Neural cell (in vitro differentiated cells): ENCODE data around the gene AQP5. TPM values are rescaled to one million over a fixed set of nuclear protein-coding genes. Genes with fewer than 3 reads are reported as not detected.

Experiments
- H2AFZ ChIP-seq: fragments of 200-600, 300-800 bp; sonication (generic), shearing (Covaris generic); 2 replicates; pipeline ENCODE4 v1.6.0; 2014; ENCODE audit warnings: low read depth, mild to moderate bottlenecking, antibody characterized with exemption, low read length, moderate library complexity
- H3F3A ChIP-seq: fragments of 200-600 bp; shearing (Covaris generic); 2 replicates; pipeline ENCODE4 v1.6.1; 2016; ENCODE audit warnings: mild to moderate bottlenecking, moderate library complexity, mixed read lengths, antibody characterized with exemption, low read length; ENCODE audit not compliant: insufficient read depth, poor library complexity, severe bottlenecking
- H3K27ac ChIP-seq: fragments of 200-600, 300-800 bp; sonication (generic), shearing (Covaris generic); 2 replicates; pipeline ENCODE4 v1.5.1; 2014; ENCODE audit warnings: mild to moderate bottlenecking, low read length, moderate library complexity
- H3K27me3 ChIP-seq: fragments of 300-800, 200-600 bp; sonication (generic), shearing (Covaris generic); 2 replicates; pipeline ENCODE4 v1.6.0; 2014; ENCODE audit warnings: mild to moderate bottlenecking, low read depth, low read length, moderate library complexity; ENCODE audit not compliant: insufficient read depth
- H3K36me3 ChIP-seq: fragments of 300-800, 200-600 bp; sonication (generic), shearing (Covaris generic); 2 replicates; pipeline ENCODE4 v1.5.1; 2014; ENCODE audit warnings: mild to moderate bottlenecking, antibody characterized with exemption, low read length, moderate library complexity; ENCODE audit not compliant: insufficient read depth
- H3K4me2 ChIP-seq: fragments of 300-800, 200-600 bp; sonication (generic), shearing (Covaris generic); 2 replicates; pipeline ENCODE4 v1.6.0; 2014; ENCODE audit warnings: mild to moderate bottlenecking, low read length
- H3K4me3 ChIP-seq: fragments of 300-800, 200-600 bp; sonication (generic), shearing (Covaris generic); 2 replicates; pipeline ENCODE4 v1.5.1; 2014; ENCODE audit warnings: mild to moderate bottlenecking, low read length, moderate library complexity
- H3K79me2 ChIP-seq: fragments of 200-600 bp; shearing (Covaris generic); replicated peaks from 2 replicates; pipeline ENCODE4 v1.6.0; 2014; ENCODE audit warnings: mild to moderate bottlenecking, low read length, moderate library complexity; ENCODE audit not compliant: insufficient read depth
- H3K9ac ChIP-seq: fragments of 300-800, 200-600 bp; sonication (generic), shearing (Covaris generic); 2 replicates; pipeline ENCODE4 v1.6.1; 2016; ENCODE audit warnings: mild to moderate bottlenecking, low read length, mixed read lengths
- H3K9me2 ChIP-seq: fragments of 200-600 bp; shearing (Covaris generic); 2 replicates; pipeline ENCODE4 v1.6.1; 2016; ENCODE audit warnings: mild to moderate bottlenecking, low read length, mixed read lengths; ENCODE audit not compliant: insufficient read depth
- H3K9me3 ChIP-seq: fragments of 200-600, 300-800 bp; sonication (generic), shearing (Covaris generic); 2 replicates; pipeline ENCODE4 v1.6.1; 2016; ENCODE audit warnings: mild to moderate bottlenecking, mixed run types, low read length, moderate library complexity, mixed read lengths
- H4K20me1 ChIP-seq: fragments of 200-600 bp; shearing (Covaris generic); 2 replicates; pipeline ENCODE4 v1.6.1; 2016; ENCODE audit warnings: mild to moderate bottlenecking, mixed run types; ENCODE audit not compliant: insufficient read depth
- CTCF ChIP-seq: fragments of 450-650 bp; IDR thresholded peaks from 2 replicates; pipeline ENCODE4 v1.5.1; 2014; ENCODE audit warnings: antibody characterized with exemption, mild to moderate bottlenecking, moderate library complexity; ENCODE audit not compliant: poor library complexity, severe bottlenecking
- EZH2 ChIP-seq: fragments of 200-600, 300-800 bp; shearing (Covaris generic), sonication (generic); IDR thresholded peaks from 2 replicates; pipeline ENCODE4 v1.6.1; 2014; ENCODE audit warnings: antibody characterized with exemption, low read length, borderline replicate concordance, mild to moderate bottlenecking; ENCODE audit not compliant: insufficient read depth, poor library complexity, severe bottlenecking
- POLR2AphosphoS5 ChIP-seq: IDR thresholded peaks from 2 replicates; pipeline ENCODE4 v1.6.1; 2012
- RAD21 ChIP-seq: fragments of 450-650 bp; conservative IDR thresholded peaks from 2 replicates; pipeline ENCODE4 v1.6.1; 2014; ENCODE audit warnings: antibody characterized with exemption, mild to moderate bottlenecking, moderate library complexity
- REST ChIP-seq: IDR thresholded peaks from 2 replicates; pipeline ENCODE4 v1.6.1; 2012; ENCODE audit warnings: borderline replicate concordance
- TAF1 ChIP-seq: IDR thresholded peaks from 2 replicates; pipeline ENCODE4 v1.6.1; 2012; ENCODE audit warnings: low read depth
- polyA plus RNA-seq: library from polyadenylated mRNA; depleted of rRNA; stranded (reverse); fragments of >200 nt; gene quantifications from 2 replicates; pipeline ENCODE4 v1.2.3, GENCODE V29; 2014

AQP5 gene
- polyA plus RNA-seq, 1 donor from 2014 or later: not detected

DNA sequence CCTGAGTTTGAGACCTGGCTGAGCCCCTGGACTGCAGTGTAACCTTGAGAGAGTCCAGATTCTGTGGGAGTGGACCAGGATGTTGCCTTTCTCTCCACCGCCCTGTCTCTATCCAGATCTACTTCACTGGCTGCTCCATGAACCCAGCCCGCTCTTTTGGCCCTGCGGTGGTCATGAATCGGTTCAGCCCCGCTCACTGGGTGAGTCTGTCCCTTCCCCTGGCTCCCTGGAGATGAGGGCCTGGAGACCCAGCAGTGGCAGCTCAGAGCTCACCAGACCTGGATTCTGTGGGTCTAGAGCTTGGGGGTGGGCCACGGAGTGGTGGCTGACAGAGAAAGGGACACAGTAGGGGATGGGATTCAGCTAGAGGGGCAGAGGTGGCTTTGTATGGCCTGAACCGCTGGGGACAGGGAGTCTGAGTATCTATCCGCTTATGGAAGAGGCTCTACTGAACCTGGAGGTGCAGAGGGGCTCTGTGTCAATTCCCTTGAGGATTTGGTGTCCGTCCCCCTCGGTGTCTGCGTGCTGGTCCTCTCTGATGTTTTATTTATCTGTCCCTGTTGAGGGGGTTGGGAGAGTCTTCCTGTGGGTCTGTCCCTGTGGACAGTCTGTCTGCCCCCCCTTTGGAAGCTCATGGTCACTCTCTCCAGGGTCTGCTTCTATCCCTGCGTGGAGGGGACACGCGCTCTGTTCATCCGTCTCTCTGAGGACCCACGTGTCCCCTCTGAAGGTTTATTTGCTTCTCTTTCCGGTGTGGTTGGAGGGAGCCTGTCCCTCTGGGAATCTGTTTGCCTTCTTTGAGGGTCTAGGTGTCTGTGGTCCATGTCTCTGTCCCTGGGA, 2.5 kb downstream of the AQP5 start:
- no peaks in the 10 kb centered on the region for H3F3A ChIP-seq
- peaks cover 32% of the 10 kb centered on the region for H3K27me3 ChIP-seq
- H3K79me2 ChIP-seq: no peaks in the 10 kb centered on the region
- H3K9me2 ChIP-seq: no peaks in the 10 kb centered on the region
- H3K9me3 ChIP-seq: no peaks in the 10 kb centered on the region
- H3K4me3 ChIP-seq: no peak overlapping the region
- no peak overlapping the region for H3K27ac ChIP-seq
- no peak overlapping the region for H3K4me2 ChIP-seq
- TF ChIP-seq EZH2 (no peak), REST (no peak), POLR2AphosphoS5 (no peak), TAF1 (no peak), RAD21 (no peak), CTCF (no peak)
- H4K20me1 ChIP-seq: no peaks in the 10 kb centered on the region
- H3K36me3 ChIP-seq: no peaks in the 10 kb centered on the region
- no peak overlapping the region for H2AFZ ChIP-seq
- no peak overlapping the region for H3K9ac ChIP-seq

DNA sequence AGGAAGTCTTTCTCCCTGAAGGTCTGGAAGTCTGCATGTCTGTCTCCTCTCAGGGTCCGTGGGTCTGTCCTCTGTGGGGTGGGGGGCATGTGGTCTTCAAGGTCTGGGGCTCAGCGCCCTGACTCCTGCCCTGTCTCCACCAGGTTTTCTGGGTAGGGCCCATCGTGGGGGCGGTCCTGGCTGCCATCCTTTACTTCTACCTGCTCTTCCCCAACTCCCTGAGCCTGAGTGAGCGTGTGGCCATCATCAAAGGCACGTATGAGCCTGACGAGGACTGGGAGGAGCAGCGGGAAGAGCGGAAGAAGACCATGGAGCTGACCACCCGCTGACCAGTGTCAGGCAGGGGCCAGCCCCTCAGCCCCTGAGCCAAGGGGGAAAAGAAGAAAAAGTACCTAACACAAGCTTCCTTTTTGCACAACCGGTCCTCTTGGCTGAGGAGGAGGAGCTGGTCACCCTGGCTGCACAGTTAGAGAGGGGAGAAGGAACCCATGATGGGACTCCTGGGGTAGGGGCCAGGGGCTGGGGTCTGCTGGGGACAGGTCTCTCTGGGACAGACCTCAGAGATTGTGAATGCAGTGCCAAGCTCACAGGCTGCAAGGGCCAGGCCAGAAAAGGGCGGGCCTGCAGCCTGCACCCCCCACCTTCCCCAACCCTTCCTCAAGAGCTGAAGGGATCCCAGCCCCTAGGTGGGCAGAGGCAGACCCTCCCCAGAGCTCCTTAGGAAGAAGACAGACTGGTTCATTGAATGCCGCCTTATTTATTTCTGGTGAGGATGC, 3.4 kb downstream of the AQP5 start:
- no peak overlapping the region for H3K27ac ChIP-seq
- no peaks in the 10 kb centered on the region for H3K79me2 ChIP-seq
- H2AFZ ChIP-seq: no peak overlapping the region
- H3K9me3 ChIP-seq: no peaks in the 10 kb centered on the region
- H3F3A ChIP-seq: no peaks in the 10 kb centered on the region
- H3K4me3 ChIP-seq: no peak overlapping the region
- H3K27me3 ChIP-seq: peaks cover 25% of the 10 kb centered on the region
- no peak overlapping the region for H3K4me2 ChIP-seq
- no peak overlapping the region for H3K9ac ChIP-seq
- H3K36me3 ChIP-seq: no peaks in the 10 kb centered on the region
- no peaks in the 10 kb centered on the region for H3K9me2 ChIP-seq
- TF ChIP-seq RAD21 (no peak), EZH2 (no peak), CTCF (no peak)
- H4K20me1 ChIP-seq: no peaks in the 10 kb centered on the region
